Urothelium cell line (cell line): Measurements from ENCODE around the gene ARHGAP26.

ENCODE experiments used
- DNase-seq: peaks from one replicate; pipeline ENCODE4 v3.0.0; 2011; ENCODE audit warnings: low spot score, mixed read lengths
- FAIRE-seq: peaks from 2 replicates; lab custom pipeline; 2011; peaks lifted over from hg19 to GRCh38; lab: Jason Lieb, UNC

Gene ARHGAP26

DNA sequence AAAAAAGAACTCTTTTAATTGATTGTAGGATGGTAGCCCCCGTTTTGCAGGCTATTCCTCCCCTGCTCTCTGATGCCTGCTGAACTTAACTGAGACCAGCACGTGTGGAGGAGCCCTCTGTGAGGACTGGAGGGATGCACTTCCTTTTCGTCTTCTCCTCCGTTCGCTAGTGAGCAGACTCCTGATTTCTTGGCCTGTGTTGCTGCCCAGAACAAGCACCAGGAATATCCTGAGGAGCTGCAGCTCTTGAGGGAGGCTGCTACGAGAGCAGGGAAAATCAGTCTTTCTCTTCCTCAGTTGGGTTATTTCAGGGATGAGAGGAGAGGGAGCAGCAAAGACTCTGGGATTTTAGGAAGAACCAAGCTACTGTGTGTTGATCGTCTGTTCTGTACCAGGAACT, 74.7 kb downstream of the ARHGAP26 start:
- FAIRE-seq (no peak), DNase-seq (no peak)

- FAIRE-seq (no peak), DNase-seq (no peak)
Measured at GRCh38 chr5:142845402-142845921, 75.3 kb downstream of the ARHGAP26 start.

GRCh38 chr5:142845954-142846398, 75.8 kb downstream of the ARHGAP26 start:
- DNase-seq (no peak), FAIRE-seq (no peak)

DNA sequence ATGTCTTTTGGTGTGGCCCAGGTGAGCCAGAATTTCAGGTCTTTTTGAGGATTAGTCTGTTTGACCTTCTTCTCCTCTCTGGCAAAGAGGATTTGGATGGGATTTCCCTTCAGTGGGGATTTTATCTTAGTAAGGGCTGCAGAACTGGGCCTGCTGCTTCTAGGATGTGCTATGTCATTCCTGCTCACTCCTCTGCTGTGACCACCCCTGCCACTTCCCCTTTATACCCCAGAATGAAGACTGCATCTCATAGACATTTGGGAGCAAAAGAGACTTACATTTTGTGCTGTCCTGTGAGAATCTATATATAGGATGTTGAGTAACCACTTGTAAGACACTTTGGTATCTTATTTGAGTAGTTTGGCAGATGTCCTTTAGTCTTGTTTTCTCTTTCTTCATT, 76.2 kb downstream of the ARHGAP26 start:
- no peak for FAIRE-seq
- DNase-seq = no peak

GRCh38 chr5:142847898-142848790, 78.0 kb downstream of the ARHGAP26 start:
- DNase-seq = no peak
- FAIRE-seq = no peak

GRCh38 chr5:142849466-142849865, 79.3 kb downstream of the ARHGAP26 start:
- DNase-seq (no peak), FAIRE-seq (no peak)

- no peak for DNase-seq
- FAIRE-seq = no peak
Measured at GRCh38 chr5:142849880-142850279, 79.7 kb downstream of the ARHGAP26 start.

GRCh38 chr5:142851731-142852130, 81.6 kb downstream of the ARHGAP26 start:
- FAIRE-seq = no peak
- no peak for DNase-seq

- DNase-seq (no peak), FAIRE-seq (no peak)
Measured at GRCh38 chr5:142852416-142853198, 82.4 kb downstream of the ARHGAP26 start.

DNA sequence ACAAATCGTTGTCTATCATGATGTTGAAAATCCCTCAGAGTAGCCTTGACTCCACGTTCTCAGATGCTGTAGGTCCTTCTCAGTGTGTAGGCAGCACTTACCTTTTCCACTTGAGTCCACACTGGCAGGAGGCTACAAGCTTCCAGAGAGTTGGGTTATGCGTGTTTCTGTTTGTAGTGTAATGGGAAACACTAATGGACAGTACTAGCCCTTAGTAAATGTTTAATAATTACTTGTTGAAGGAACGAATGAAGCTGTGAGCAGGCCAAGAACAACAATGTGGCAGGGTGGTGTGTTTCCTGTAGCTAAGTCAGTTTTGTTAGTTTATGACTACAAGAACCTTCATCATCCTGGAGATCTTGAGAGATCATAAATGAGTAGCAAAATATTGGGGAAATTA, 83.5 kb downstream of the ARHGAP26 start:
- no peak for FAIRE-seq
- DNase-seq = no peak

DNA sequence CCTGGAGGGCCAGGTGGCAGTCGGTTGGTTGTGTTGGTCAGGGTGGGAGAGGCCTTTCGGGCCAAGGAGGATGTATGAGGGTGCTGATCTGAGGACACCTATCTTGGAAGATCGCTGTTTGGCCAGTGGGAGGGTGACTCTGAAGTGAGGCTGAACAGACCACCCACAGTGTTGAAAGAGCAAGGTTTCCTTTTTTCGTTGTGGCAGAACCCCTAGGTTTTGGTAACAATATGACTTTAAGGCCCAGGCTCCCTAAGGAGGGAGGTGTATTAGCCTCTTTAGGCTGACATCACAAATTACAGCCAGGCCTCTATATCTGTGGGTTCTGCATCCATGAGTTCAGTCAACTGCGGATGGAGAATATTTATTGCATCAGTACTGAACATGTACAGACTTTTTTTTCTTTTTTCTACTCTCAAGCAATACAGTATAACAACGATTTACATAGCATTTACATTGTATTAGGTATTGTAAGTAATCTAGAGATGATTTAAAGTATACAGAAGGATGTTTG, 86.1 kb downstream of the ARHGAP26 start:
- DNase-seq (no peak), FAIRE-seq (no peak)

DNA sequence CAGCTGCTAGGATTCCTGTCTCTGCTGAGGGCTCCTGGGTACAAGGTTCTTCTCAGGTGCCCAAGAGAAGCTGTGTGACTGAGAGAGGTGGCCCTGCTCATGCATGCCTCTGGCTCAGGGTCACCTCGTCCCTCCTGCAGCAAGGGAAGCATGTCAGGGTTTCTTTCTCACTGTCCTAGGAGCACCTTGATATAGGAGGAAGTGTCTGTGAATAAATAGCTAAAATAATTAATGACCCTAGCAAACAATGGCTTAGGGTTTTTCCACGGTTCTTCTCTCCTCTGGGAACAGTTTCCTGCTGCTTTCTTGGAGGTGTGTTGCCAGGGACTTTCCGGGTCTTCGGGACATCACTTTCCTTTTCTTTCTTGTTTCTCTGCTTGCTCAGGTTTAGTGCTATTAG, 87.2 kb downstream of the ARHGAP26 start:
- DNase-seq (no peak), FAIRE-seq (no peak)

DNA sequence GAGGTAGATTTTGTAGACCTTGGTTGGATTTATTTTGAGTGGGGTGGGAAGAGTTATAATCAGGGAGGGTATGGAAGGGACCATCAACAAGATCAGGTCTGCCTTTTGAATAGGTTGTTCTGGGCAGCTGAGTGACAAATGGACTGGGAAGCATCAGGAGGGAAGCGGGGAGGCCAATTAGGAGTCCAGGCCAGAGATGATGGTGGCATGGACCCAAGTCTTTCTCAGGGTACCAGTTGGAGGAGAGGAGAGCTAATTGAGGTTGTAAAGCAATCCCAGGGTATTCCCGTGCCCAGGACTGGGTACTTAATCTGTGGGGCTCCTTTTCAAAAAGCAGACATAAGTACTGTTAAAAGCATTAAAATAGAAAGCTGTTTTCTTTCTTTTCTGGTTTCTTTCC, 88.9 kb downstream of the ARHGAP26 start:
- DNase-seq (no peak), FAIRE-seq (no peak)

- DNase-seq = no peak
- no peak for FAIRE-seq
Measured at GRCh38 chr5:142860270-142860669, 90.1 kb downstream of the ARHGAP26 start.

GRCh38 chr5:142861011-142861410, 90.8 kb downstream of the ARHGAP26 start:
- FAIRE-seq = no peak
- DNase-seq = no peak

DNA sequence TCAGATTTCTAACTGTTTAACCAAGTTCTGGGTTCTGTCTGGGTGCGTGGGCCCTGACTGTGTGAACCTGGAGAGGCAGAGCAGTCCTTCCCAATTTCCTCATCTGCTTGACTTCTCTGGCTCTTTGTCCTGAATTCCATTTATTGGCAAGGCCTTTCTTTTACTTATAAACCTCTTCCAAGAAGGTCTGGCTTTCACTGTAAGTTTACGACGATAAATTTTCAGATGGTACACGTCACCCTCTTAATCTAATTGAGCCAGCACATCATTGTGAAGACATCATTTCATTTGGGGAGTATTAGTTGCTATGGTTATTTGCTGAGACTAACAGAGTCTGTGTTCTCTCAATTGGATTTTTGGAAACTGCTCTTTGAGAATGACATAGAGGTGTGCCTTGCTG, 92.4 kb downstream of the ARHGAP26 start:
- DNase-seq (no peak), FAIRE-seq (no peak)

DNA sequence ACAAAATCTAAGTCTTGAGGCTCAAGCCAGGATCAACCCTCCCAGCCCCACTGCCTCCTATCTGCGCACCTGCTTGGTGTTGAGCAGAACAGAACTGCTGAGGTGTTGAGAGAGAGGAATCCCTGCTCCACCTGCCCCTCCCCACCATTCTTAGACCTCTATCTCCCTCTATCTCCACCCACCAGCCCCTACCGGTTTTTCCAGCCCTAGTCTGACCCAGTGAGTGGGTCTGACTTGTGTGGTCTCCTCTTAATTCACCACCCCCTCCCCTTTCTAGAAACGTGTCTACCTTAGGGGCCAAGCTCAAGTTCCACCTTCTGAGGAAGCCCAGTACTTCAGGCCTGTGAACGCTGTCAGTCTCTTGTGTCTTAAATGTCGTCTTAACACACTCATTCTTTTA, 93.7 kb downstream of the ARHGAP26 start:
- DNase-seq = no peak
- FAIRE-seq = no peak

DNA sequence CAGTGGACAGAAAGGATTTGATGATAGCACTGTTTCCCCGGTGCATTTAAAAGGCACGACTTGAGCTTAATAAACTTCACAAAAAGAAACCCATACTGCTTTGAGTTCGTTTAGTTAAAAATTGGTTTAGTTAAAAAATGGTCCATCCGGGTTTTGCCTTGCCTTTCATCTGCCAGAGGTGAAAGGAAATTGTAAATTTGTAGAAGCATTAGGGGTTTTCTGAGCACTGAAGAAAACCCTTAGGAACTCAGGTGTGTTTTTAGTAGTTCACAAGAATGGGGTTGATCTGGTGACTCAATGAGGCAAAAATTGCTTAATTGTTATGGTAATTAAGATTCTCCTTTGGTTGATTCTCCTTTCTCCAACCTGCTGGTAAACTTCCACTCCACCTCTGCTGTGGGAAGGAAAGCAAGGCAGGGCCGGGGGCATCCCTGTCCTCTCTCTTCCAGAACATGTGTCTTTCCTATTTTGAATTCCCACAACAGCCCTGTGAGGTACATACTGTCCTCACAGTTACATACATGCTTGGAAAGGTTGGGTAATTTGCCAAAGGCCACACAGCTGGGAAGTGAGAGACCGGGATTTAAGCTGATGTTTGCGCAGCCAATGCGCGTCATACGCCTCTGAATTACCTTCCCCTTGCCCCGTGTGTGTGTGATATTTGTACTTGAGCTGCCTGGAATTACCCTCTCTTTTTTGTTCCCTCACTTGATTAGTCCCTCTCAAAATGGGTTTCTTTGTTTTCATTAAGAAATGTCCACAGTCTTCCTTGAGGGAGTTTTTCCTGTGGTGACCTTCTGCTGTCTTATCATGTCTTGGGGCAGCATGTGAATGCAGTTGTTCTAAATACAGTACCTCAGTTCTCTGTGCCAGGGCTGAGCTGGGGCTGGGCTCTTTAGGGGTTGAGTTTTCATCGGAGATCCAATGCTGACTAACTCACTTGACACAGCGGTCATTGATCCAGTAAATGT, 94.4 kb downstream of the ARHGAP26 start:
- DNase-seq (no peak), FAIRE-seq (no peak)

DNA sequence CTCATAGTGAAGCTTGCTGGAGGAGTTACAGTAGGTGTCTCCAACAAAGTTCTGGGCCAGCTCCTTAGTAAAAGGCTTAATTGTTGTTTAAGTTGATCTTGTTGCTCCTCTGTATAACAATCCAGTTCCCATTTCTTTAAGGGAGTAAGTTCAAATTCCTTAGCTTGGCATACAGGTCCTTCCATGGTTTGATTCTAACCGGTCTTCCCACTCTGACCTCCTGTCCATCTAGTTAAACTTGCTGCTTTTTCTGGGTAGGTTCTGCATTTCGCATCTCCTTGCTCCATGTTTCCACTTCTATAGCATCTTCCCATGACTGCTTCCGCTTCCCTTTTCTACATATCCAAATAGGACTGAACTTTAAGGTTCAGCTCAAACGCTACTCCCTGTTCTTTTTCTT, 95.5 kb downstream of the ARHGAP26 start:
- no peak for FAIRE-seq

GRCh38 chr5:142866563-142867275, 96.5 kb downstream of the ARHGAP26 start:
- peak; percentile 57 for DNase-seq
- FAIRE-seq = no peak

More for the DNA sequence above, 95.5 kb downstream of the ARHGAP26 start:
- DNase-seq = no peak
